Pancreas (tissue), 10 donors: ENCODE data around the gene HELZ. TPM values are rescaled to one million over a fixed set of nuclear protein-coding genes. Genes with fewer than 3 reads are reported as not detected.
A peak's percentile ranks its signal among the peaks of the same experiment; 100 is the strongest.
"Not testable (repeated sequence)": the region's sequence is repeated elsewhere in the genome, so short reads cannot be mapped to it uniquely, and the experiment has no call there.

ENCODE experiments used
- ATAC-seq, 4 donors: fragments of 200-7000 bp; cut with Tn5 transposase; one replicate each; pipeline versions ENCODE4 v1.8.0 to v1.9.1; 2020; ENCODE audit warnings: mild to moderate bottlenecking in 4 of 4, moderate library complexity in 4 of 4
- DNase-seq, 6 donors: peaks; one replicate each; pipeline ENCODE4 v3.0.0-alpha.2; 2020
- FAIRE-seq: peaks from 2 replicates; lab custom pipeline; 2012; peaks lifted over from hg19 to GRCh38; lab: Jason Lieb, UNC
- H3K27ac ChIP-seq, 4 donors: fragments of 200-600 bp; sonication (generic); 1 replicate in 3 of 4; 2 replicates in 1 of 4; pipeline versions ENCODE4 v1.5.0 to v1.8.0; 2020
- H3K27me3 ChIP-seq, 4 donors: fragments of 200-600 bp; one replicate each; pipeline ENCODE4 v1.8.0; 2021
- H3K36me3 ChIP-seq, 3 donors: fragments of 200-600 bp; sonication (generic) in 1 of 3; one replicate each; pipeline versions ENCODE4 v1.5.0 to v1.8.0; 2020 to 2021
- H3K4me1 ChIP-seq, 3 donors: fragments of 200-600 bp; one replicate each; pipeline ENCODE4 v1.8.0; 2021
- H3K4me3 ChIP-seq, 4 donors: fragments of 200-600 bp; sonication (generic) in 2 of 4; one replicate each; pipeline versions ENCODE4 v1.5.0 to v1.8.0; 2020 to 2021
- H3K9me3 ChIP-seq, 4 donors: fragments of 200-600 bp; one replicate each; pipeline ENCODE4 v1.8.0; 2021
- CTCF ChIP-seq, 4 donors: fragments of 200-600 bp; sonication (generic) in 3 of 4; IDR thresholded peaks; one replicate each; pipeline versions ENCODE4 v1.5.0 to v1.8.0; 2021; ENCODE audit warnings: antibody characterized with exemption in 4 of 4
- WGBS, 2 donors: extraction: QIAGEN DNeasy Blood & Tissue Kit; methylation state at CpG; one replicate each; pipeline ENCODE4 v1.1.7; 2013; 5-methylcytosine and 5-hydroxymethylcytosine counted together
- intact Hi-C, 3 donors: fragments of 100-400 bp; cut with DNase I; formaldehyde crosslinking; loops; one replicate each; pipeline versions ENCODE4 v1.11.1 to v1.14.2; 2022
- polyA plus RNA-seq, 2 donors: library from polyadenylated mRNA; stranded (reverse); fragments of 200-250 nt; gene quantifications; one replicate each; pipeline ENCODE4 v1.2.3, GENCODE V29; 2013
- total RNA-seq, 6 donors: library from RNA; stranded (reverse); fragmentation: NEBNext Ultra II Directional in 4 of 6; extraction: Animal tissue kit (Norgen Biotek cat#: 25700) in 4 of 6; gene quantifications; one replicate each; pipeline versions ENCODE4 v1.2.1 to v1.2.4, GENCODE V29; 2021 to 2023
- donor health status: healthy with polysubstance abuse.
- donor health status: DM: no; HTN: no; CAD: no; lungs with moderate emphysema.
- donor health status: DM: no; HTN: no; CAD: no.
- donor health status: control.
- donor health status: control.
- donor health status: Bipolar disorder and iron deficiency.
- donor health status: DM: yes; HTN: yes; CAD: no.
- donor health status: DM: no; HTN: no; CAD: no.
- donor health status: DM: no; HTN: no; CAD: no.
- donor health status: DM: yes; HTN: yes; CAD: no.

HELZ gene
- total and polyA plus RNA-seq, 8 donors: 4.1 to 36.6 (median 23.9) TPM

- FAIRE-seq (no peak), DNase-seq (no peak), ATAC-seq (peak in 2 of 4 donors; percentile 22 to 35)
- 80 to 82% methylated on average over 11 of the region's 11 CpGs for WGBS, 2 donors
- Histone ChIP-seq H3K36me3 (no peaks in the 10 kb centered on the region), H3K27ac (peak overlapping the region in 1 of 4 donors; percentile 21), H3K27me3 (no peaks in the 10 kb centered on the region), H3K4me3 (no peak overlapping the region), H3K4me1 (peaks cover 0 to 4% (median 0%) of the 10 kb centered on the region in 3 donors), H3K9me3 (no peaks in the 10 kb centered on the region)
- intact Hi-C loops: no loop called here
- no peak for TF ChIP-seq CTCF (IDR thresholded peaks at IDR 0.05)
Measured at GRCh38 chr17:67258821-67259468, 13.9 kb upstream of the HELZ start.

- Histone ChIP-seq H3K27ac (no peak overlapping the region), H3K27me3 (no peaks in the 10 kb centered on the region), H3K9me3 (no peaks in the 10 kb centered on the region), H3K4me3 (no peak overlapping the region), H3K36me3 (no peaks in the 10 kb centered on the region), H3K4me1 (peaks cover 0 to 4% (median 0%) of the 10 kb centered on the region in 3 donors)
- TF ChIP-seq CTCF (IDR thresholded peaks at IDR 0.05): no peak
- ATAC-seq (no peak), DNase-seq (no peak), FAIRE-seq (no peak)
- intact Hi-C loops: no loop called here
- 92 to 96% methylated on average over 5 of the region's 5 CpGs for WGBS, 2 donors
Measured at GRCh38 chr17:67256075-67256732, 11.2 kb upstream of the HELZ start.

DNA sequence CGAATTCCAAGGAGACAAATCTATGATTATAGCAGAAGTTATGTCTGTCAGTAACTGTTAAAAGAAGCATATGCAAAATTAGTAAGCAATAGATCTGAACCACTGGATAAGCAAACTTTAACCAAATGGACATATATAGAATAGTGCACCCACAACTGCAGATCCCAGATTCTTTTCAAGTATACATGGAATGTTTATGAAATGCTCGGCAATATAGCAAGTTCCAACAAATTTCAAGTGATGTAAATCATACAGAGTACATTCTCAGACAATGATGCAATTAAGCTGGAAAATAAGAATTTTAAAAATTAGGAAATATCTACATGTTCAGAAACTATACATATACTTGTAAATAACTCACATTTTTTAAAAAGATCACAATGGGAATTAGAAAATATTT, 8.4 kb upstream of the HELZ start:
- intact Hi-C loops: no loop called here
- 74 to 82% methylated on average over 2 of the region's 2 CpGs for WGBS, 2 donors
- Histone ChIP-seq H3K4me1 (no peaks in the 10 kb centered on the region), H3K36me3 (no peaks in the 10 kb centered on the region), H3K27me3 (no peaks in the 10 kb centered on the region), H3K9me3 (no peaks in the 10 kb centered on the region), H3K27ac (no peak overlapping the region), H3K4me3 (no peak overlapping the region)
- no peak for TF ChIP-seq CTCF (IDR thresholded peaks at IDR 0.05)
- ATAC-seq (no peak), FAIRE-seq (no peak), DNase-seq (no peak)

DNA sequence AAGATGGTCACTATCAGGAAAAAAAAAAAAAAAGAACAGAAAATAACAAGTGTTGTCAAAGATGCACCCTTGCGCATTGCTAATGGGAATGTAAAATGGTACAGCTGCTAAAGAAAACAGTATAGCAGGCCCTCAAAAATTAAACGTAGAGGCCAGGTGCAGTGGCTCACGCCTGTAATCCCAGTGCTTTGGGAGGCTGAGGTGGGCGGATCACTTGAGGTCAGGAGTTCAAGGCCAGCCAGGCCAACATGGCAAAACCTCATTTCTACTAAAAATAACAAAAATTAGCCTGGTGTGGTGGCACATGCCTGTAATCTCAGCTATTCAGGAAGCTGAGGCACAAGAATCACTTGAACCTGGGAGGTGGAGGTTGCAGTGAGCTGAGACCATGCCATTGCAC, 6.6 kb upstream of the HELZ start:
- H3K4me1 ChIP-seq, H3K4me3 ChIP-seq, FAIRE-seq, ATAC-seq, DNase-seq, H3K9me3 ChIP-seq, intact Hi-C loops, H3K36me3 ChIP-seq, H3K27me3 ChIP-seq, H3K27ac ChIP-seq: not testable (repeated sequence)
- WGBS, 2 donors: 75 to 79% methylated on average over 4 of the region's 4 CpGs

DNA sequence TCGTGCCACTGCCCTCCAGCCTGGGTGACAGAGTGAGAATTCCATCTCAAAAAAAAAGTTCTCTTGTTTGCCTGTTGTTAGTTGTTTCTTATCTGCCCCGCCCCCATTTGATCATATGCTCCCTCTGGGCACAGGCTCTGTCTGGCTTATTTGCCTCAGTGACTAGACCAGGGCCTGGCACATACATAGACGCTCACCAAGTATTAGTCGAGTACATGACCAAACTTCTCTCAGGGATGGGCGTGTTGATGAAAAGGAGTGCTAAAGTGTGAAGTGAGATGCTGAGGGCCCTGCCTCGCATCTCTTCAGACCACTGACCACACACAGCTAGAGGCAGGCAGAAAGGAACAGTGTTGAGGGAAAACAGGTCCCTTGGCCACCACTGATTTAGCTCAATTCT, 3.3 kb upstream of the HELZ start:
- Histone ChIP-seq H3K36me3 (no peaks in the 10 kb centered on the region), H3K4me1 (peaks cover 3 to 8% (median 7%) of the 10 kb centered on the region in 3 donors), H3K27me3 (no peaks in the 10 kb centered on the region), H3K4me3 (no peak overlapping the region), H3K27ac (no peak overlapping the region), H3K9me3 (no peaks in the 10 kb centered on the region)
- WGBS, 2 donors: 85 to 86% methylated on average over 6 of the region's 6 CpGs
- ATAC-seq (no peak), FAIRE-seq (no peak), DNase-seq (no peak)
- intact Hi-C loops: no loop called here
- TF ChIP-seq CTCF (IDR thresholded peaks at IDR 0.05): no peak
